ENCODE data around the gene C16orf90.

DNA sequence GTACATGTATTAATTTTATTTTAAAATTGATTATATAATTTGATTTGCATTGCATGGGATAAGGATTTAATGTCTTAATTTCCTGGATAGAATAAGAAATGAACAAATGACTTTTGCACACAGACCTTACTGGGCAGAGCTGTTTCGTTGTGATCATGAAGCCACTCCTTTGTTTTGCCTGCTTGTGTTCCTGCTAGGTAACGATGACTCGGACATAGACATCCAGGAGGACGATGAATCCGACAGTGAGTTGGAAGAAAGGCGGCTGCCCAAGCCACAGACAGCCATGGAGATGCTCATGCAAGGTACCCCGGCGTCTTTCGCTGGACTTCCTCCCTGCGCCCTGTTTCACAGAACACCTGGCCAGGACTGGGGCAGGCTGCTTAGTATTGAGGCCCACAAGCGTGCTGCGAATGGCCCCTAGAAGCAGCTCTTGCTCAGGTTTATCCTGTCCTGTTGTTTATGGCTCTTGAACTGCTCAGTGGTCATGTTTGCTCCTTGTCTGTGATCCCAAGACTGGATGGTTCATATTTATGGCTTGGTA is 35.2 kb upstream of the C16orf90 start:
- TF ChIP-seq, protein P1, sequence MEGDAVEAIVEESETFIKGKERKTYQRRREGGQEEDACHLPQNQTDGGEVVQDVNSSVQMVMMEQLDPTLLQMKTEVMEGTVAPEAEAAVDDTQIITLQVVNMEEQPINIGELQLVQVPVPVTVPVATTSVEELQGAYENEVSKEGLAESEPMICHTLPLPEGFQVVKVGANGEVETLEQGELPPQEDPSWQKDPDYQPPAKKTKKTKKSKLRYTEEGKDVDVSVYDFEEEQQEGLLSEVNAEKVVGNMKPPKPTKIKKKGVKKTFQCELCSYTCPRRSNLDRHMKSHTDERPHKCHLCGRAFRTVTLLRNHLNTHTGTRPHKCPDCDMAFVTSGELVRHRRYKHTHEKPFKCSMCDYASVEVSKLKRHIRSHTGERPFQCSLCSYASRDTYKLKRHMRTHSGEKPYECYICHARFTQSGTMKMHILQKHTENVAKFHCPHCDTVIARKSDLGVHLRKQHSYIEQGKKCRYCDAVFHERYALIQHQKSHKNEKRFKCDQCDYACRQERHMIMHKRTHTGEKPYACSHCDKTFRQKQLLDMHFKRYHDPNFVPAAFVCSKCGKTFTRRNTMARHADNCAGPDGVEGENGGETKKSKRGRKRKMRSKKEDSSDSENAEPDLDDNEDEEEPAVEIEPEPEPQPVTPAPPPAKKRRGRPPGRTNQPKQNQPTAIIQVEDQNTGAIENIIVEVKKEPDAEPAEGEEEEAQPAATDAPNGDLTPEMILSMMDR (IDR thresholded peaks at IDR 0.05; ENCODE audit: low read depth, low read length, missing input control): no peak
- TF ChIP-seq, protein P2, sequence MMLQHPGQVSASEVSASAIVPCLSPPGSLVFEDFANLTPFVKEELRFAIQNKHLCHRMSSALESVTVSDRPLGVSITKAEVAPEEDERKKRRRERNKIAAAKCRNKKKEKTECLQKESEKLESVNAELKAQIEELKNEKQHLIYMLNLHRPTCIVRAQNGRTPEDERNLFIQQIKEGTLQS (IDR thresholded peaks at IDR 0.05): no peak
- TF ChIP-seq TAF1 (conservative IDR thresholded peaks at IDR 0.05) (no peak), RXRA (IDR thresholded peaks at IDR 0.05) (no peak), GABPA (IDR thresholded peaks at IDR 0.05 in 1 of 2, conservative IDR thresholded peaks at IDR 0.05 in 1 of 2) (no peak), YY1 (IDR thresholded peaks at IDR 0.05) (no peak), FOXA1 (IDR thresholded peaks at IDR 0.05) (no peak), SP1 (IDR thresholded peaks at IDR 0.05) (no peak), HNF4A (conservative IDR thresholded peaks at IDR 0.05) (no peak), HNF4G (IDR thresholded peaks at IDR 0.05) (no peak), RAD21 (IDR thresholded peaks at IDR 0.05) (no peak)
- TF ChIP-seq, protein P3, sequence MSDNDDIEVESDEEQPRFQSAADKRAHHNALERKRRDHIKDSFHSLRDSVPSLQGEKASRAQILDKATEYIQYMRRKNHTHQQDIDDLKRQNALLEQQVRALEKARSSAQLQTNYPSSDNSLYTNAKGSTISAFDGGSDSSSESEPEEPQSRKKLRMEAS (IDR thresholded peaks at IDR 0.05): no peak
- TF ChIP-seq, protein P4, sequence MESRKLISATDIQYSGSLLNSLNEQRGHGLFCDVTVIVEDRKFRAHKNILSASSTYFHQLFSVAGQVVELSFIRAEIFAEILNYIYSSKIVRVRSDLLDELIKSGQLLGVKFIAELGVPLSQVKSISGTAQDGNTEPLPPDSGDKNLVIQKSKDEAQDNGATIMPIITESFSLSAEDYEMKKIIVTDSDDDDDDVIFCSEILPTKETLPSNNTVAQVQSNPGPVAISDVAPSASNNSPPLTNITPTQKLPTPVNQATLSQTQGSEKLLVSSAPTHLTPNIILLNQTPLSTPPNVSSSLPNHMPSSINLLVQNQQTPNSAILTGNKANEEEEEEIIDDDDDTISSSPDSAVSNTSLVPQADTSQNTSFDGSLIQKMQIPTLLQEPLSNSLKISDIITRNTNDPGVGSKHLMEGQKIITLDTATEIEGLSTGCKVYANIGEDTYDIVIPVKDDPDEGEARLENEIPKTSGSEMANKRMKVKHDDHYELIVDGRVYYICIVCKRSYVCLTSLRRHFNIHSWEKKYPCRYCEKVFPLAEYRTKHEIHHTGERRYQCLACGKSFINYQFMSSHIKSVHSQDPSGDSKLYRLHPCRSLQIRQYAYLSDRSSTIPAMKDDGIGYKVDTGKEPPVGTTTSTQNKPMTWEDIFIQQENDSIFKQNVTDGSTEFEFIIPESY (IDR thresholded peaks at IDR 0.05): no peak
- TF ChIP-seq, protein P5, sequence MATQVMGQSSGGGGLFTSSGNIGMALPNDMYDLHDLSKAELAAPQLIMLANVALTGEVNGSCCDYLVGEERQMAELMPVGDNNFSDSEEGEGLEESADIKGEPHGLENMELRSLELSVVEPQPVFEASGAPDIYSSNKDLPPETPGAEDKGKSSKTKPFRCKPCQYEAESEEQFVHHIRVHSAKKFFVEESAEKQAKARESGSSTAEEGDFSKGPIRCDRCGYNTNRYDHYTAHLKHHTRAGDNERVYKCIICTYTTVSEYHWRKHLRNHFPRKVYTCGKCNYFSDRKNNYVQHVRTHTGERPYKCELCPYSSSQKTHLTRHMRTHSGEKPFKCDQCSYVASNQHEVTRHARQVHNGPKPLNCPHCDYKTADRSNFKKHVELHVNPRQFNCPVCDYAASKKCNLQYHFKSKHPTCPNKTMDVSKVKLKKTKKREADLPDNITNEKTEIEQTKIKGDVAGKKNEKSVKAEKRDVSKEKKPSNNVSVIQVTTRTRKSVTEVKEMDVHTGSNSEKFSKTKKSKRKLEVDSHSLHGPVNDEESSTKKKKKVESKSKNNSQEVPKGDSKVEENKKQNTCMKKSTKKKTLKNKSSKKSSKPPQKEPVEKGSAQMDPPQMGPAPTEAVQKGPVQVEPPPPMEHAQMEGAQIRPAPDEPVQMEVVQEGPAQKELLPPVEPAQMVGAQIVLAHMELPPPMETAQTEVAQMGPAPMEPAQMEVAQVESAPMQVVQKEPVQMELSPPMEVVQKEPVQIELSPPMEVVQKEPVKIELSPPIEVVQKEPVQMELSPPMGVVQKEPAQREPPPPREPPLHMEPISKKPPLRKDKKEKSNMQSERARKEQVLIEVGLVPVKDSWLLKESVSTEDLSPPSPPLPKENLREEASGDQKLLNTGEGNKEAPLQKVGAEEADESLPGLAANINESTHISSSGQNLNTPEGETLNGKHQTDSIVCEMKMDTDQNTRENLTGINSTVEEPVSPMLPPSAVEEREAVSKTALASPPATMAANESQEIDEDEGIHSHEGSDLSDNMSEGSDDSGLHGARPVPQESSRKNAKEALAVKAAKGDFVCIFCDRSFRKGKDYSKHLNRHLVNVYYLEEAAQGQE (IDR thresholded peaks at IDR 0.05): no peak

Data from liver (tissue), 3 donors.